ENCODE measurements around the gene SDC1.

The SDC1 gene

DNA sequence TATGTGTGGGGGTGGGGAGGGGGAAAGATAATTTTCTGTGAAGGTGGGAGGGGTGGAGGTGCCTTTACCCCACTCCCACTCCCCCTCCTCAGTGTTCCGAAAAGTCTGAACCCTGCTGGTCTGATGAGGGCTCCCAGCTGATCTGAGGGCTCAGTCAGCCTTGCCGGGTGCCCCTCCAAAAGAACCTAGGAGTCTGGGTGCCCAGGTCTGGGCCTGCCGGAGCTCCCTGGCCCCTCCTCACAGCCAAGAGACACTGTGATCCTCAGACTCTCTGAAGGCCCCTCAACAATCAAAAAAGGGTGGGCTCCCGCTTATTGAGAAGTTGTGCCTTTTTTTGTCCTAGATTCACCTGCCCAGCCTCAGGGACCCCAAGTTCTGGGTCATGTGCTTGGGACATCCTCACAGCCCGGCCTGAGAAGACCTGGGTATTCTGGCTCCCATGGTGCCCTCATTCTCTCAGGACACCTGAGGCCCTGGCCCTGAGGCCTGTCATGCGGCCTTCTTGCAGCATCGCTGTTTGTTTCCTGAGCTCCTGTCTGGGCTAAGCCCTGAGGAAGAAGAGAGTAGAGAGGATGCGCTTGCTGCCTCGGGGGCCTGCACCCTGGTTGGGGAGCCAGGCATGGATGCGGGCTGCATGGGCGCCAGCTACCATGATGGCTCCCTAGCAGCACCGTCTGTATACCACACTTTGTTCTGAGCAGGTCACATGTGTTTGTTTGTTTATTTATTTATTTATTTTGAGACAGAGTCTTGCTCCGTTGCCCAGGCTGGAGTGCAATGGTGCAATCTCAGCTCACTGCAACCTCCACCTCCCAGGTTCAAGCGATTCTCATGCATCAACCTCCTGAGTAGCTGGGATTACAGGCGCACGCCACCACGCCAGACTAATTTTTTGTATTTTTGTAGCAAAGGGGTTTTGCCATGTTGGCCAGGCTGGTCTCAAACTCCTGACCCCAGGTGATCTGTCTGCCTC, 44.0 kb downstream of the SDC1 start:
- no peak for DNase-seq

- no peak for DNase-seq
Measured at GRCh38 chr2:20179755-20180594, 45.0 kb downstream of the SDC1 start.

GRCh38 chr2:20179466-20179754, 45.5 kb downstream of the SDC1 start:
- no peak for DNase-seq

DNA sequence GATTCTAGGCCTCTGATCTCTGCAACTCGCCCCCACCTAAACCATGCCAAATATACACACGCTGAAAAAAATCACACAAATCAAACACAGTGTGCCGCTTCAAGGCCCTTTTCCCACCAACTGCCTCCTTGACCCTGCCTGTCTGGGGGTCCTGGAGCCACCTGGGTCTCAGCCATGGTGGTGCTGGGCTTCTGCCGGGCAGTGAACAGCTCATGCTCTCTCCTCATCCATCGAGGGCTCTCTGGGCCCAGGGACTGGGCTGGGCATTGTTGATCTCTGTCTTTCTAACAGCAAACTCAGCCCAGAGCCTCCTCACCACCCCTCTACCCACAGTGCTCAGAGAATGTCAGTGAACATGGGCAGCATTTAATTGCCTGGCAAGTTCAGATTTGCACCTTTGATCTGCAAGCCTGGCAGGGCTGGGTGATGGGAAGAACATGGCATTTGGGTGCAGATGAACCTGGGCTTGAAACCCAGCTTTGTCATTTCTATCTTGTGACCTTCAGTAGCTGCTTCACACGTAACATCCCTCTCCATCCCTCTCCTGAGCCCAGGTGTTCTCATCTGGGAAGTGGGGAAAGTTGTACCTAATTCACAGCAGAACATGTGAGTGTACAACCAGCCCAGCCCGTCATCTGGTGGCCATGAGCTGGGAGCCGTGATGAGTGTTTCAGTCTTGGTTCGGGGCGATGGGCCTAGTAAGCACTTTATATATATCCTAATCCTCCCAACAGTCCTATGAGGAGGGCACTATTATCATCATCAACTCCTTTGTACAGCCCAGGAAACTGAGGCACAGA, 46.1 kb downstream of the SDC1 start:
- no peak for DNase-seq

DNA sequence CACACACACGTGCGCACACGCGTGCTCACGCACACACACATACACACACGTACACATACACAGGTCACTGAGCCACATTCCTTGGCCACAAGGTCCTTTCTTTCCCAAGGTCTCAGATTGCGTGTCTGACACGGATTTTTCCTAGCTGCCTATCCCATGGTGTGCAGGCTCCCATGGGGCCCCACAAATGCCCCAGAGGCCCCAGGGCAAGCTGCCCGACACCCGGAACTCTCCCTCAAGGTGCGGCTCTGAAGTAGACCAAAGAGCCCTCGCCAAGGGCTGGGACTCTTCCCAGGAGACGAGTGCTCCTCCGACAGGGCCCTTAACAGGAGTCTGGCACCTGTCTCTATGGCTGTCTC, 46.7 kb downstream of the SDC1 start:
- DNase-seq, result no peak

DNA sequence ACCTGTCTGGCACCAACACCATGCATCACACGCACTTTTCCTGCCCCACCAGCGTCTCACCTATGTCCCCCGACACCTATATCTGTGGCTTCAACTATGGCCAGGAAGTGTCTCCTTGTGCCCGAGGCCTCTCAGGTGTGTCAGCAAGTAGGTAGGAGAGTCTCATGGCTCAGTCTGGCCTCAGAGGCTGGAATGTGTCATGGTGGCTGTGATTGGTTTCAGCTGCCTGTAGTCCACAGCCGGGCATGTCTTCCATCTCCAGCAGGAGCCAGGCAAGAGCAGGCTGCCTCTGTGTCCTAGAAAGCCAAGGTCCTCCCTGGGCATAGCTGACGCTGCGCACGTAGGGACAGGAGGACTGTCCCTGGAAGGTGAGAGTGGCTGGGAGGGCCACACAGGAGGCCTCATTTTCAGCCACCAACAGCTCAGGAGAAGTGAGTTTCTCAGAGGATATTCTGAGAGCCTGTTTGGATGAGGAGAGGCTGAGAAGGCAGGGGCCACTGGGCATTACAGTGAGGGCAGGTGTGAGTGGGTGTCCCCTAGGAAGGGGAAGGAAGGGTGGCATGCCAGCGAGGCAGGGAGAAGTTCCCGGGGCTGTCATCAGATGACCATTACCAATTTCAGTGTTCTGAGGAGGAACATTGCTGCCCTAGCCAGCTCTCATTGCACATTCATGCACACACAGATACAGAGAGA, 47.2 kb downstream of the SDC1 start:
- DNase-seq, result no peak

- DNase-seq, result no peak
Measured at GRCh38 chr2:20176760-20177159, 48.2 kb downstream of the SDC1 start.

DNA sequence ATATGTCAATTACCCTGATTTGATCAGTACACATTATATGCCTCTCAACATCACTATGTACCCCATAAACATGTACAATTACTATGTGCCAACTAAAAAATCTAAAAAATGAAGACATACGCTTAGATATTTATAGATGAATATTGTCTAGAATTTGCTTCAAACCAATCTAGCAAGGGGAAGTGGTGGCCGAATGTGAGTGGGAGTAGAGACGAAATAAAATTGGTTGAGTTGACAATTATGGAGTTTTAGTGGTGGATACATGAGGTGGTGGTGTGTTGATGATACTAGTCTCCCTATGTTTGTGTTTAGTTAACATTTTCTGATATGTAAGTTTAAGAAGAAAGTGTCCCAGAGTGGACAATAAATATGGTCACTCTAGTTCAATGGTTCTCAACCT, 49.0 kb downstream of the SDC1 start:
- DNase-seq, result no peak

GRCh38 chr2:20175267-20175666, 49.7 kb downstream of the SDC1 start:
- no peak for DNase-seq

- DNase-seq, result no peak
Measured at GRCh38 chr2:20174410-20174809, 50.5 kb downstream of the SDC1 start.

DNA sequence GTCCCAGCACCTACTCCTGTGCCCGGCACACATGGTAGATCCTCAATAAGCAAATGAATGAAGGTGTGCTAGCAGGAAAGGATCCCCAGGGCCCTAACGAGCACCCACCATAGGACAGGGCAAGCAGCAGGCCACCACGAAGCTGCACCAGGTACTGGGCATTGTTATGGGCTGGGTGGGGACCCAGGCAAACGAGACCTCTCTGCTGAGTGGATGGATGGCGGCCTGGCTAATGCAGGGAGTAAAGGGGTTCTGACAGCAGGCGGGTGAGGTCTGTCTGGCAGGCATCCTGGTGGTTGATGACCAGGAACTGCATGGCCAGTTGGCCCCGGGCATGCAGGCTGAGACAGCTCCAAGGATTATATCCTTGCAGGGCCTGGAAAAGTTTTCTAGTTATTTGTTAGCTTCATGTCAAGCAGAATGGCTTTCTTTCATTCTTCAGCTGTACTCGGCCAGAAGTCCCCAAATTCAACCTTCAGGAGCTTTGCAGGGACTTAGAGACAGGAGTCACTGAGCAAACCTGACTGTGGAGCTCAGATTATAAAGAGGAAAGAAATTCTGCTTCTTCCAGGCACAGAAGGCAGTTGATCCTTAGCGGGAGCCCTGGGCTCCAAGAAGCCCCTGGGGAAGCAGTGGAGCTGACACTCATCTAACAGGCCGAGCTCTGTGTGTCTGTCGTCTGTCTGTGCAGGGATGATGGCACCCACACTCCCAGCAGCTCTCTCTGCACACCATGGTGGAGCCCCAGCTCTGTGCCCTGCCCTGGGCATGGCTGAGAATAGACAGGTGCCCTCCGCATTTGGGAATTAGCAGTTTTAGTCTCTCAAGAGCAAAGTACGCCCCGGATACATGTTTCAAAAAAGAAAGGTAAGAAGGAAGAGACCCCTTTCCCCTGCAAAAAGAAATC, 51.2 kb downstream of the SDC1 start:
- no peak for DNase-seq

GRCh38 chr2:20173064-20173463, 51.9 kb downstream of the SDC1 start:
- no peak for DNase-seq

- DNase-seq, result no peak
Measured at GRCh38 chr2:20172273-20173055, 52.5 kb downstream of the SDC1 start.

- DNase-seq, result no peak
Measured at GRCh38 chr2:20171445-20171977, 53.4 kb downstream of the SDC1 start.

DNA sequence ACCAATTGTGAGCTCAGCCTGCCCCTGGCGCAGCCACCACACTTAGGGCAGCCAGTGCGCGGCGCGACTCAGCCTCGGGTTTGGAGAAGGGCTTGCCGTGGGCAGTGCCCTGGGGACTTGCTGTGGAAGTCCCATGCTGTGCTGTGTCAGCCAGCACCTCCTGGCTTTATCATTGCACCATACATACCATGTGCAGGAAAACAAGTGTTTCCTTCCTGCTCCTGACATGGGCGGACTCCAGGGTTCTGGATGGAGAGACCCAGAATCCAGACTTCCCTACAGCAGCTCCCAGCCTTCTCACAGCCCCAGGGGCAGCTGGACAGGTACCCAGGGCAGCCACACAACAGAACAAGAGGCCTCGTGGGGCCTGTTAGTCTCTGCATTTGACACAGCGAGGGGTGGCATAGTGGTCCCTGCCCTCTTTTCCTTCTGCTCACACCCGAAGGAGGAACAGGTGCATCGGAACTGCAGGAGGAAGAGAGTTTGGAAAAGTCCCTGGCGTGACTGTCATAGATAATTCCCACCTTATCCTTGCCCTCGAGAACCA, 54.2 kb downstream of the SDC1 start:
- DNase-seq, result no peak

DNA sequence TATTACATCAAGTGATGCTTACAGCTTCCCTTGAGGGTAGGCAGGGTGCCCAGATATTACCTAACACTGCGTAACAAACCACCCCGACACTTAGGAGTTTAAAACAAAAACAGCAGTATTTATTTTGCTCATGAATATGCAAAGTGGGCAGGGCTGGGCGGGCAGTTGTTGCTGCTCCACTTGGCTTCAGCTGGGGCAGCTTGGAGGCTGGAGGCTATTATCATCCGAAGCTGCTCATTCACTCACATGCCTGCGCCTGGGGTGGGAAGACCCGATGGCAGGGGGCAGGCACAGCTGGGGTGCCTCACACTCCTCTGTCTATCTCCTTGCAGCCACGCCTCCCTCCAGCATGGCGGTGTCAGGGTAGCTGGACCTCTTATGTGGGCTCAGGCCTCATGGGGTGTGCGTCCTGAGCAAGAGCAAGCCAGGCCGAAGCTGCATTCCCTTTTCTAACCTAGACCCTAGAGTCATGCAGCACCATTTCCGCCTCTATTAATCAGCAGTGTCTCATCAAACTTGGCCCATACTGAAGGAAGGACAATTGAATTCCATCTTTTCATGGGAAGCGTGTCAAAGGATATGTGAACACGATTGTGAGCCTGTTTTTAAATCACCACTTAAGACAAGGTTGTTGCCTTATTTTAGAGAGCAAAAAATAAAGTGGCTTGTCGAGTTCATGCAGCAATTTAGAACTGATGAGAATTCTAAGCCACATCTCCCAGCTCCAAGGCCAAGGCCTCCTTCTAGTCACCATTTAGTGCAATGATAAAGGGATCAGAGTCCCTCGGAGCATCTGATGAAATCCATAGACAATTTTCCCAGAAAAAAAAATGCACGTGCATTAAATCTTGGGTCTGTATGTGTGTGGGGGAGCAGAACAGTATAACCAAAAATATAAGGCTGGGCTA, 54.9 kb downstream of the SDC1 start:
- DNase-seq, result no peak

- no peak for DNase-seq
Measured at GRCh38 chr2:20168727-20169696, 55.9 kb downstream of the SDC1 start.

All from stimulated activated CD4-positive, alpha-beta T cell treated with anti-CD3 and anti-CD28 coated beads, Interleukin-4, amount 100 ng/mL, for 24 hours (primary cell).